Neural crest cell (in vitro differentiated cells): ENCODE data around the gene PPP2R3A. TPM values are rescaled to one million over a fixed set of nuclear protein-coding genes. Genes with fewer than 3 reads are reported as not detected.

Experiments used
- DNase-seq: peaks from one replicate; pipeline ENCODE4 v3.0.0; 2021; ENCODE audit warnings: low read depth, mixed read lengths, low spot score
- H3K27ac Mint-ChIP-seq: one replicate; pipeline ENCODE4 v1.8.0; 2021; ENCODE audit warnings: mild to moderate bottlenecking, mixed read lengths; ENCODE audit not compliant: unreplicated experiment
- H3K27me3 Mint-ChIP-seq: 2 replicates; pipeline ENCODE4 v1.8.0; 2021; ENCODE audit warnings: low read depth, mild to moderate bottlenecking, mixed read lengths
- H3K36me3 Mint-ChIP-seq: 2 replicates; pipeline ENCODE4 v1.8.0; 2021; ENCODE audit warnings: low read depth, mild to moderate bottlenecking, mixed read lengths
- H3K4me1 Mint-ChIP-seq: 2 replicates; pipeline ENCODE4 v1.8.0; 2021; ENCODE audit warnings: mixed read lengths
- H3K4me3 Mint-ChIP-seq: one replicate; pipeline ENCODE4 v1.8.0; 2021; ENCODE audit warnings: mild to moderate bottlenecking, mixed read lengths
- H3K9me3 Mint-ChIP-seq: 2 replicates; pipeline ENCODE4 v1.8.0; 2021; ENCODE audit warnings: mixed read lengths
- CTCF ChIP-seq: fragments of 200-600 bp; sonication (generic); conservative IDR thresholded peaks from 2 replicates; pipeline ENCODE4 v1.5.0; 2021; ENCODE audit warnings: antibody characterized with exemption, mild to moderate bottlenecking
- total RNA-seq: library from RNA; stranded (reverse); gene quantifications from 2 replicates; pipeline ENCODE4 v1.2.1, GENCODE V29; 2021

PPP2R3A gene
- total RNA-seq, 1 donor from 2014 or later, result 16.4 TPM

DNA sequence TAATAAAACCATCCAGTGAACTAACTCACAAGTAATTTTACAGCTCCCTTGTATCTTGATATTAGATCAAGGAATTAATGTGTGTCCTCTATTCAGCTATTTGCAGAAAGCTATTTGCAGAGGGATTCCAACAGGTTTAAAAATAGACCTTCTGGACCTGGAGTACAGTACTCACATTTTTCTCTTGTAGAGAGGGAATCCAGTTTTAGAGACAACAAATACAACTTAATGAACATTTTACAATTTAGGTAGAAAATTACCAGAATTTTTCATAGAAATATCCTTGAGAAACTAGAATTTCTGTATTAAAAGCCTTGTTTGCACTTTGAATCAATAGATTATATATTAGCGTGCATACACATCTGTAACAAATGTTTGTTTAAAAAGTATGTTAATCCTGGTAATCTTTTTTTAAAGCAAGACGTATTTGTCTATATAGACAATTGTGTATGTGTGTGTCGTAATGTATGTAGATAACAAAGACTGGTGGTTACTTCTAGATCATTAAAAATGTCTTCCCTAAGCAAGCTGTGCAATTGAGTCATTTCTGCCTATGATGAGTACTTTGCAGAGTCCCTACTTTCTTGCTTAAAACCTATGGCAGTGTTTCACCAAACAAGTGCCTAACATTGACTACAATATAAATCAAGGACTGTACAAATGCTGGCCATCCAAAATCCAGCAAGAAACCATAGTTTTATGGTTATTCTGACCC is 57.9 kb downstream of the PPP2R3A start:
- no peak for DNase-seq
- TF ChIP-seq CTCF, result no peak
- Mint-ChIP-seq H3K4me3 (no peak overlapping the region), H3K27ac (no peak overlapping the region), H3K4me1 (no peaks in the 10 kb centered on the region), H3K9me3 (no peaks in the 10 kb centered on the region), H3K36me3 (peaks cover 2% of the 10 kb centered on the region), H3K27me3 (no peaks in the 10 kb centered on the region)

DNA sequence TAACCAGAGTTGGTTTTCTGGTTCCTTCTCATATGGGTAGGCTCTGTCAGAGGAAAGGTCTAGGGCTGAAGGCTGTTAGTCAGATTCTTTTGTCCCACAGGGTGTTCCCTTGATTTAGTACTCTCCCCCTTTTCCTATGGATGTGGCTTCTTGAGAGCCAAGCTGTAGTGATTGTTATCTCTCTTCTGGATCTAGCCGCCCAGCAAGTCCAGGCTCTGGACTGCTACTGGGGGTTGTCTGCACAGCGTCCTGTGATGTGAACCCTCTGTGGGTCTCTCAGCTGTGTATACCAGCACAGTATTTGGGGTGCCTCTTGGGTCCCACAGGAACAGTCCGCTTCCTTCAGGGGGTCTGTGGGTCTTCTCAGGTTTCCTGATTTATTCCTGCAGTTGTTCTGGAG is 70.8 kb downstream of the PPP2R3A start:
- DNase-seq, result no peak
- no peak overlapping the region for H3K4me3 Mint-ChIP-seq
- peaks cover 41% of the 10 kb centered on the region for H3K36me3 Mint-ChIP-seq
- H3K4me1 Mint-ChIP-seq, result no peaks in the 10 kb centered on the region
- no peaks in the 10 kb centered on the region for H3K27me3 Mint-ChIP-seq
- no peak overlapping the region for H3K27ac Mint-ChIP-seq
- TF ChIP-seq CTCF, result no peak
- peaks cover 28% of the 10 kb centered on the region for H3K9me3 Mint-ChIP-seq

- peaks cover 26% of the 10 kb centered on the region for H3K36me3 Mint-ChIP-seq
- peaks cover 12% of the 10 kb centered on the region for H3K9me3 Mint-ChIP-seq
- no peaks in the 10 kb centered on the region for H3K4me1 Mint-ChIP-seq
- DNase-seq, result no peak
- H3K27me3 Mint-ChIP-seq, result no peaks in the 10 kb centered on the region
- no peak for TF ChIP-seq CTCF
- H3K4me3 Mint-ChIP-seq, result no peak overlapping the region
- no peak overlapping the region for H3K27ac Mint-ChIP-seq
These were observed 73.1 kb downstream of the PPP2R3A start for GRCh38 chr3:136038668-136039067.

GRCh38 chr3:136042608-136043221 is 77.2 kb downstream of the PPP2R3A start:
- no peaks in the 10 kb centered on the region for H3K4me1 Mint-ChIP-seq
- no peak for DNase-seq
- no peak overlapping the region for H3K27ac Mint-ChIP-seq
- H3K4me3 Mint-ChIP-seq, result no peak overlapping the region
- H3K9me3 Mint-ChIP-seq, result no peaks in the 10 kb centered on the region
- peak; percentile 80 for TF ChIP-seq CTCF
- H3K36me3 Mint-ChIP-seq, result peaks cover 18% of the 10 kb centered on the region
- no peaks in the 10 kb centered on the region for H3K27me3 Mint-ChIP-seq

DNA sequence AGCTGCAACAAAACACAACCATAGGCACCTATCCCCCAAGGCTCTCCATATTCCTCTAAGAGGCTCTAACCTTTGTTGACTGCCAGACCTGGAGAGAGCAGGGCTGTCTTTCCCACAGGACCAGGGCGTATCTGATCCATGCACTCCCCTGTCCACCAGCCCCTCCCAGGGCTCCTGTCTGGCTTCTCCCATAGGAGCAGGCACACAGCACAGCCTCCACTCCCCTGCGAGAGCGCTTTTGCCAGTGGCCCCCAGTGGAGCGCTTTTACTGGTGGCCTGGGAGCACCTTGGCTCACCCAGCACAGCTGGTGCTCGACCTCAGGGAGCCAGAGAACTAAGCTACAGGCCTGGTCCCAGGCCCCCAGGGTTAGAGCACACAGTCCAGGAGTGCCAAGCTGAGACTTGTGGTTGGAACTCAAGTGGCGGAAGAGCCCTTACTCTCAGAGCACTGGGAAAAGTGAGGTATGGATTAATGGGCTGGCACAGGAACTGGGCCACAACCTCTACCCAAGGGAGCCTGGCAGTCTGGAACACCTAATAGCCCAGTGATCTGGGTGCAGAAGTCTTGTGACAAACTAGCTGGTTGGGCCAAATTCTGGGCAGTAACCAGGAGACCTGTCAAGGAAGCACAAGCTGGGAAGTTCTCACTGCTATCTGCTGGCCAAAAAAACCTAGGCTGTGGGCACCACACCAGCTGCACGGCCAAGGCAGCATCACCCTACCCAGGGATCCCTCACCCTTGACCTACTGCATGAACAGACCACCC is 79.6 kb downstream of the PPP2R3A start:
- no peak for TF ChIP-seq CTCF
- Mint-ChIP-seq H3K27me3 (no peaks in the 10 kb centered on the region), H3K27ac (no peak overlapping the region), H3K4me1 (no peaks in the 10 kb centered on the region), H3K9me3 (no peaks in the 10 kb centered on the region), H3K4me3 (no peak overlapping the region), H3K36me3 (peaks cover 29% of the 10 kb centered on the region)
- no peak for DNase-seq
